AG08396 (cell line): ENCODE data around the gene SLC35B3.
"Not testable (repeated sequence)": the region's sequence is repeated elsewhere in the genome, so short reads cannot be mapped to it uniquely, and the experiment has no call there.

Experiments
- DNase-seq: peaks from one replicate; pipeline ENCODE4 v3.0.0; 2012; ENCODE audit warnings: low spot score, mixed read lengths

SLC35B3 gene

GRCh38 chr6:8414844-8415243, 20.5 kb downstream of the SLC35B3 start:
- no peak for DNase-seq

- DNase-seq: not testable (repeated sequence)
These were observed 29.4 kb downstream of the SLC35B3 start for GRCh38 chr6:8405946-8406345.

- DNase-seq: no peak
These were observed 32.8 kb downstream of the SLC35B3 start for GRCh38 chr6:8402546-8402945.

- DNase-seq: no peak
These were observed 34.7 kb downstream of the SLC35B3 start for GRCh38 chr6:8400663-8401062.

GRCh38 chr6:8392569-8392968, 42.8 kb downstream of the SLC35B3 start:
- DNase-seq: no peak

- no peak for DNase-seq
These were observed 43.4 kb downstream of the SLC35B3 start for GRCh38 chr6:8391934-8392333.

DNA sequence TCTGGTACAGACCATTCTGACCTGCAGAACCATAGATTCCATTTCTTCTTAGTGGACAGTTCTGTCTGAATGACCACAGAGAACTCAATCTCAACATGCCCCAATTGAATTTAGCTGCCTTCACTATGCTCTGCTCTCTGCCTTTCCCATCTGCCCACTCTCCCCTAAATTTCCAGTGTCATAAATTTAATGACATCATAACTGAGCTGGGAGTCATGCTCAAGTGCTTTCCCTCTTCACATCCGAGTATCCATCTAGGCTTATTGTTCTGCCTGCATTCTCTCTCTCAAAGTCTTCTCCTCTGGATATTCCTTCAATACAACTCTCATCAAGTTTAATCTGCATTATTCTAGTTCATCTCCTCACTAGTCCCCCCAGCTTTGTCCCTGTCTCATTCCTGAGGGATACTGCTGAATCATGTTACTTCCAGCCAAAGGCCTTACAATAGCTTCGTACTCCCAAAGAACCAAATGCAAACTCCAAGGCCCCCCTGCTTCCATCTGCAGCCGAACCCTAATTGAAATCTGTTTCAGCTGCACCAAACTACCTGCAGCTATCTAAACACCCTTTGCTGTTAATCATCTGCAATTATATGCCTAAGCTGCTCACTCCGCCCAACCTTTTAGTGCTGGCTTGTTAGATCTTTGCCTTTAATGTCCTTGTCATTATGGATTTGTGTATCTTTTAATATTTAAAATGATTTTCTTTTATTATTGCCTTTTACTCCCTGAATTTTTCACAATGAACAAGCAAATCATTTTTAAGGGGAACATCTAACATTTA, 46.1 kb downstream of the SLC35B3 start:
- DNase-seq: no peak

GRCh38 chr6:8387942-8388437, 47.4 kb downstream of the SLC35B3 start:
- DNase-seq: no peak

GRCh38 chr6:8383584-8383983, 51.8 kb downstream of the SLC35B3 start:
- no peak for DNase-seq

- no peak for DNase-seq
These were observed 52.9 kb downstream of the SLC35B3 start for GRCh38 chr6:8382434-8382833.

DNA sequence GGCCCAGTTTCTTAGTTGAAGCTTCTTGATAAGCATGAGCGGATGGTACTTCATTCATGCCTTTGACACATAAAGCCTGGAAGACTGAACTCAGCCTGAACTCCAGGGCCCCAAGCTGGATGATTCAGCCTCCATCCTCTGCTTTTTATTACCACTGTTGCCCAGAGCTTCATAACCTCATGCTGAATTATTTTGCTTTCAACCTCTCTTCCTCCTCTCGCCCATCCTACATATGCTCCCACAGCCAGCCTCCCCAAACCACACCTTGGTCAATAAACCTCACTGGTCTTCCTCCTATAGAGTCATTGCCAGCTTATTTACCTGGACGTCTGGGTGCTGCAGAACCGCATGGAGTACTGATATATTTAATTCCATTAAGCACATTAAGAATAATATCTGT, 59.4 kb downstream of the SLC35B3 start:
- DNase-seq: no peak
